ENCODE measurements around the gene PFKL. TPM values are rescaled to one million over a fixed set of nuclear protein-coding genes. Genes with fewer than 3 reads are reported as not detected.

Gene PFKL
- total and polyA plus RNA-seq, 4 donors = 48.0 to 115 (median 103) TPM

DNA sequence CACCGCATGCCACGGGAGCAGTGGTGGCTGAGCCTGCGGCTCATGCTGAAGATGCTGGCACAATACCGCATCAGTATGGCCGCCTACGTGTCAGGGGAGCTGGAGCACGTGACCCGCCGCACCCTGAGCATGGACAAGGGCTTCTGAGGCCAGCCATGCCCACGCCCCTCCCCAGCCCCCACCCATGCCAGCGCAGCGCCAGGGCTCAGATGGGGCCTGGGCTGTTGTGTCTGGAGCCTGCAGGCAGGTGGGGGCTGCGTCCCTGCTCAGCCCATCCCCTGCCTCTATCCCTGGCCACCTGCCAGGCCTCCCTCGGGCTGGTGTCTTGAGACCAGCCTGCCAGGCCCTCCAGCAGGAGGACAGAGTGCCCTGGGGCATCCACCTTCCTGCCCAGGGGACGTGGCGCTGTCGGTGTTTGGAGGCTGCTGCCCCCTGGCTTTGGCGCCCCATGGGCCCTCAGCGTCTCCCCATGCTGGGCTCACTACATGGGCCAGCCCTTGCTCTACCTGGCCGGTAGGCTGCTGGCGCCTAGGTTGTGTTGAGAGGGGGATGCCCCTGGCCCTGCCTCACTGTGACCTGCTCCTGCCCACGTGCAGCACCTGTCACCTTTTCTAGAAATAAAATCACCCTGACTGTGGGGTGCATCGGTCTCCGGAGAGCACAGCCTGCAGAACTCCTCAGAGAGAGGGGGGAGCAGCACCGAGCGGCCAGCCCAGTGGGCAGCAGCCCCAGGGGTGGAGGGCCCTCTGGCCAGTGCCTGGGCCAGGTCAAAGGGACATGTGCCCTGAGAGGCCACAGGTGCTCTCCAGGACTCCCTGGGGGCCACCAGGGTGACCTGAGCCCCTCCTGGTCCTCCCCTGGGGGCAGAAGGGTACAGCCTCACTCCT is 27.1 kb downstream of the PFKL start:
- Histone ChIP-seq H3K4me3 (ENCODE audit: low read length in 2 of 2) (no peak overlapping the region), H3K36me3 (ENCODE audit: control insufficient read depth in 1 of 2, insufficient read depth in 2 of 2, low read length in 1 of 2) (no peaks in the 10 kb centered on the region), H3K4me1 (ENCODE audit: control insufficient read depth in 1 of 2, insufficient read depth in 2 of 2, low read length in 2 of 2) (no peaks in the 10 kb centered on the region), H3K27ac (ENCODE audit: low read depth in 1 of 2, low read length in 2 of 2) (no peak overlapping the region), H3K9me3 (ENCODE audit: control insufficient read depth, low read length) (no peaks in the 10 kb centered on the region), H3K27me3 (ENCODE audit: control insufficient read depth in 1 of 2, insufficient read depth in 2 of 2, low read length in 1 of 2) (no peaks in the 10 kb centered on the region)
- DNase-seq = no peak
- 83 to 86% methylated on average over 25 to 26 of the region's 26 CpGs for WGBS, 2 donors
- no peak for ATAC-seq (ENCODE audit: low FRiP score)
- intact Hi-C loops (cut with DNase I) = no loop called here

DNA sequence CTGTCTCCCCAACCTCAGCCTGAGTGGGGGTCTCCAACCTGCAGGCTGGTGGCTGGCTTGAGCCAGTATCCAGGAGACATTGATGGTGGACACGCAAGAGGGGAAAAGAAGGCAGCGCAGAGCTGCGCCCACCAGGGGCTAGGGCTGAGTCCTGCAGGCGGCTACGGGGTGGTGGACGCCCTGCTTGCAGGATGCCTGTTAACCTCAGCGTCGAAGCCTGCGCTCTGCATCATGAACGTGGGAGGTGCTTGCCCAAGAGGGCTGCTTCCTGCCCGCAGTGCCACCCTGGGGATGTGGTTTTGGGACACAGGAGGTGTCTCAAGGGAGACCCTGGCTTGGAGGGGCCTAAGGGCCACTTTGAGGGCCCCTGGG is 27.7 kb downstream of the PFKL start:
- DNase-seq = no peak
- 88 to 90% methylated on average over 11 of the region's 11 CpGs for WGBS, 2 donors
- intact Hi-C loops (cut with DNase I) = no loop called here
- no peaks in the 10 kb centered on the region for H3K36me3 ChIP-seq (ENCODE audit: control insufficient read depth in 1 of 2, insufficient read depth in 2 of 2, low read length in 1 of 2)
- H3K4me1 ChIP-seq (ENCODE audit: control insufficient read depth in 1 of 2, insufficient read depth in 2 of 2, low read length in 2 of 2) = no peaks in the 10 kb centered on the region
- no peak overlapping the region for H3K27ac ChIP-seq (ENCODE audit: low read depth in 1 of 2, low read length in 2 of 2)
- no peak for ATAC-seq (ENCODE audit: low FRiP score)
- no peaks in the 10 kb centered on the region for H3K27me3 ChIP-seq (ENCODE audit: control insufficient read depth in 1 of 2, insufficient read depth in 2 of 2, low read length in 1 of 2)
- H3K4me3 ChIP-seq (ENCODE audit: low read length in 2 of 2) = no peak overlapping the region
- no peaks in the 10 kb centered on the region for H3K9me3 ChIP-seq (ENCODE audit: control insufficient read depth, low read length)

DNA sequence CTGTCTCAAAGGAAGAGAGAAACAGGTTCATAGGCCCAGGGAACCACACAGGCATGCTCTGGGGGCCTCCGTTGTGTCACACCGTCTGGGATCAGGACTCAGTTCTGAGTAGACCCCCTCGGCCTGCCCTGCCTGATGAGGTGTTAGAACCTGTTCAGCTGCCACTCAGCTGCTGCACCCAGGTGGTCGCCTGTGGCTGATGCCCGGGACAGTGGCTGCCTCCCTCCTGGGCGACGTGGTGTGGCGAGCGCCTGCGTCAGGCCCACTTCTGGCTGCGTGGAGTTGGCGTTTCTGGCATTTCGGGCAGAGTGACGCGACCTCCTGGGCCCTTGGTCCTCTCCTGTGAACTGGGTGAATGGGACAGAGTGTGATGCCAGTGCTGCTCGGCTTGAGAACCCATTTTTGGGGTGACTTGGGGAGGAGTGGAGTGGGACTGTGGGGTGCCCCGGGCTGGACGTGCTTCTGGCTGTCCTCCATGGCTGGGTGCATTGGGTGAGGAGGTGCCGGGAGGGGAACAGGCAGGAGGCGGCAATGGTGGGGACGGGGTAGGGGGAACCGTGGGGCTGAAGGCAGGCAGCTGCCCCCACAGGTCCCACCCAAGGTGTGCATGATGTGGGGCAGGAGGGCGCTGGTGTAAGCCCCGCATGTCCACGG is 28.5 kb downstream of the PFKL start:
- Histone ChIP-seq H3K36me3 (ENCODE audit: control insufficient read depth in 1 of 2, insufficient read depth in 2 of 2, low read length in 1 of 2) (no peaks in the 10 kb centered on the region), H3K27ac (ENCODE audit: low read depth in 1 of 2, low read length in 2 of 2) (no peak overlapping the region), H3K9me3 (ENCODE audit: control insufficient read depth, low read length) (no peaks in the 10 kb centered on the region), H3K27me3 (ENCODE audit: control insufficient read depth in 1 of 2, insufficient read depth in 2 of 2, low read length in 1 of 2) (no peaks in the 10 kb centered on the region), H3K4me1 (ENCODE audit: control insufficient read depth in 1 of 2, insufficient read depth in 2 of 2, low read length in 2 of 2) (no peaks in the 10 kb centered on the region), H3K4me3 (ENCODE audit: low read length in 2 of 2) (no peak overlapping the region)
- intact Hi-C loops (cut with DNase I) = no loop called here
- ATAC-seq (ENCODE audit: low FRiP score) (no peak), DNase-seq (no peak)
- 83 to 87% methylated on average over 25 of the region's 25 CpGs for WGBS, 2 donors

DNA sequence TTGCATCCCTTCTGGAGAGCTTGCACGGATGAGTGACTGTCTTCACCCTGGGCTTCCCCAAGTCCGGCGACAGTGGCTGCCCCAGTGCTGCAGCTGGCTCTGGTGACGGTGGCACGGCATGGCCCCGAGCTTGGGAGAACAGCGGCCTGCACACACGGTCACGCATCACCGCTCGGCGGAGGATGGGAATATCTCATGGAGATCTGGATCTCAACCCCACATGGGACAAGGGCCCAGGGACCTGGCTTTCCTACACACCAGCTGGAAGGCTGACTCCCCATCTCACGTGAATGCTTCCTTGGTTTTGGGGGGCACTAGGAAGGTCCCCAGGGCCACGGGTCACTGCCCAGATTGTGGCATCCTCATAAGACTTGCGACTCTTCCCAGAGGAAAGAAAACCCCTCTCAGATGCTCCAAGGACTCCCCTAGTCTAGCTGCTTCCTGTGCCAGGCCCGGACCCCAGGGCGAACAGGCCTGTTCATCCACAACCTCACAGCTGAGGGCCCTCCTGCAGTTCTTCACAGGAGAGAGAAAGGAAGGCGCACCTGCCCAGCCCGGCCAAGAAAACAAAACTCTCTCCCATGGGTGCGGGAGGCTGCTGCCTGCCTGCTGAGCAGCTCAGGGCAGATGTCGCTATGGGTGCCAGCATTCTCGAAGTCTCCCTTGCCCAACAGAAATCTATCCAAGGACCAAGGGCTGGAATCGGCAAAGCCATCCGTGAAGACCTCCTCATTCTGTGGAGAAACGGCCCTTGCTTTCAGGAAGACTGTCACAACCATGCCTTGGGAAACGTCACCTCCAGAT is 29.4 kb downstream of the PFKL start:
- H3K4me1 ChIP-seq (ENCODE audit: control insufficient read depth in 1 of 2, insufficient read depth in 2 of 2, low read length in 2 of 2) = no peaks in the 10 kb centered on the region
- intact Hi-C loops (cut with DNase I) = no loop called here
- no peaks in the 10 kb centered on the region for H3K27me3 ChIP-seq (ENCODE audit: control insufficient read depth in 1 of 2, insufficient read depth in 2 of 2, low read length in 1 of 2)
- WGBS, 2 donors = 78 to 79% methylated on average over 26 of the region's 26 CpGs
- no peak overlapping the region for H3K4me3 ChIP-seq (ENCODE audit: low read length in 2 of 2)
- DNase-seq (no peak), ATAC-seq (ENCODE audit: low FRiP score) (no peak)
- H3K9me3 ChIP-seq (ENCODE audit: control insufficient read depth, low read length) = no peaks in the 10 kb centered on the region
- no peaks in the 10 kb centered on the region for H3K36me3 ChIP-seq (ENCODE audit: control insufficient read depth in 1 of 2, insufficient read depth in 2 of 2, low read length in 1 of 2)
- H3K27ac ChIP-seq (ENCODE audit: low read depth in 1 of 2, low read length in 2 of 2) = no peak overlapping the region

DNA sequence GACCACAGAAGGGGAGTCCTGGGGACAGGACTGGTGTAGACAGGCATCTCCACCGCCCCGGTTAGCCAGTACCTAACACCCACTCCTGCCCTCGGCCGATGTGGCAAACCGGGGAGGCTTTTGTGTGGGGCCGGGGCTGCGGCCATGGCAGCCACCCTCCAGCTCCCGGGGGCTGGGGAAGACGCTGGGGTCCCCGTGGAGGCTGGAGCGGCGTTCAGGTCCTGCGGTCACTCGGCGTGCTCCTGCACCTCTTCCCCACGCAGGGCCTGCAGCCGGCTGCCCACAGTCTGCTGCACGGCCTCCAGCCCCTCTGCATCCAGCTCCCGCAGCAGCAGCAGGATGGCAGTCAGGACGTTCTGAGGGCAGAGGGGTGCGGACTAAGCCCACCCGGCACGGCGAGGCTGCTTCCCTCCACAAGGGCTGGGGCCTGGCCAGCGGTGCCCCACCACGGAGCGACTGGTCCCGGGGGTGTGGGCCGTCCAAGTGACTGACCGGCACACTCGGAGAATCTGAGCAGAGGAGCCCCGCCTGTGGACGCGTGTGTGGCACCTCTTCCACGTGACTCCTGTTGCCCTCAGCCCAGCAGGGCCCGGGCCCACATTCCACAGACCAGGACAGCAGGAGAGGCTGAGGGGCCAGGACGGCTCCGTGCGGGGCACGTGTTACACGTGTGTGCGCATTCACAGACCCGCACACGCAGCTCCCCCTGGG is 30.3 kb downstream of the PFKL start:
- Histone ChIP-seq H3K36me3 (ENCODE audit: control insufficient read depth in 1 of 2, insufficient read depth in 2 of 2, low read length in 1 of 2) (no peaks in the 10 kb centered on the region), H3K27me3 (ENCODE audit: control insufficient read depth in 1 of 2, insufficient read depth in 2 of 2, low read length in 1 of 2) (no peaks in the 10 kb centered on the region), H3K4me1 (ENCODE audit: control insufficient read depth in 1 of 2, insufficient read depth in 2 of 2, low read length in 2 of 2) (no peaks in the 10 kb centered on the region), H3K9me3 (ENCODE audit: control insufficient read depth, low read length) (no peaks in the 10 kb centered on the region), H3K27ac (ENCODE audit: low read depth in 1 of 2, low read length in 2 of 2) (no peak overlapping the region), H3K4me3 (ENCODE audit: low read length in 2 of 2) (no peak overlapping the region)
- ATAC-seq (ENCODE audit: low FRiP score) = no peak
- 88 to 89% methylated on average over 34 to 44 of the region's 44 CpGs for WGBS, 2 donors
- DNase-seq = no peak
- intact Hi-C loops (cut with DNase I) = loop anchor here in 1 of 2 donors (10.0 kb wide), 1 partner anchor 485 kb away; the partner anchor contains the start of gene SUMO3

DNA sequence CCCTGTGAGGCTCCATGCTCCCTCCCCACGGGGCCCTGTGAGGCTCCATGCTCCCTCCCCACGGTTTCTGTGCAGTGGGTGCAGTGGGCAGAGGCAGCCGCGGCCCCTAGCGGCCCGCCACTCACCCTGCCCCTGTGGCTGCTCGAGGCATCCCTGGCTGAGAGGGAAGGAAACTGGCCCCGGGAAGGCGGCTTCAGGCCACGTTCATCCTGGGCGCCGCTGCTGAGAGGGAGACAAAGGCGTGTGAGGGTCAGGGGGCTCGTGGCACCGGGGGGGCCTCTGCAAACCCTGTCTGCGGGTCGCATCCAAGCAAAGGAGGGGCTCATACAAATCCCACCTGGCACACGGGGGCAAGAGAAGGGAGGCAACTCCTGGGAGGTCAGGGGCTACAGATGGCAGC is 30.8 kb downstream of the PFKL start:
- DNase-seq = no peak
- Histone ChIP-seq H3K36me3 (ENCODE audit: control insufficient read depth in 1 of 2, insufficient read depth in 2 of 2, low read length in 1 of 2) (no peaks in the 10 kb centered on the region), H3K4me3 (ENCODE audit: low read length in 2 of 2) (no peak overlapping the region), H3K27me3 (ENCODE audit: control insufficient read depth in 1 of 2, insufficient read depth in 2 of 2, low read length in 1 of 2) (no peaks in the 10 kb centered on the region), H3K27ac (ENCODE audit: low read depth in 1 of 2, low read length in 2 of 2) (no peak overlapping the region), H3K4me1 (ENCODE audit: control insufficient read depth in 1 of 2, insufficient read depth in 2 of 2, low read length in 2 of 2) (no peaks in the 10 kb centered on the region), H3K9me3 (ENCODE audit: control insufficient read depth, low read length) (no peaks in the 10 kb centered on the region)
- ATAC-seq (ENCODE audit: low FRiP score) = no peak
- WGBS, 2 donors = 86 to 89% methylated on average over 17 to 18 of the region's 18 CpGs
- intact Hi-C loops (cut with DNase I) = loop anchor here in 1 of 2 donors (10.0 kb wide), 1 partner anchor 484 kb away; the partner anchor contains the start of gene SUMO3

DNA sequence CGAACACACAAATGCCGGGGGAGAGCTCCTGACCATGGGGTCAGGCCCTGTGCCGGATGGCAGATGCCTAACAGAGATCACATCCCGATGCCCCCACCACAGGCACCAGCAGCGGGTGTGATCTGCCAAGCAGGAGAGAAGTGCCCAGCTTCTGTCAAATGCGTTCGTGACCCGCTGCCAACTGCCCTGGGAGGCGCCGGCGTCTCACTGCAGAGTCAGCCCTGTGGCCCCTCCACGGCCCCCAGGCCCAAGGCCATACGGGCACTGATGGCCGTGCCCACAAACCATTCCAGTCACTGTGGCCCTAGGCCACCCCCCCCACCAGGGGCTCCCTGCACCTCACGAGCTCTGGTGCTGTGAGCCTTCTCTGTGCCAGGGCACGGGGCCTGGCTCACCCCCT is 31.4 kb downstream of the PFKL start:
- Histone ChIP-seq H3K9me3 (ENCODE audit: control insufficient read depth, low read length) (no peaks in the 10 kb centered on the region), H3K4me1 (ENCODE audit: control insufficient read depth in 1 of 2, insufficient read depth in 2 of 2, low read length in 2 of 2) (no peaks in the 10 kb centered on the region), H3K27ac (ENCODE audit: low read depth in 1 of 2, low read length in 2 of 2) (no peak overlapping the region), H3K4me3 (ENCODE audit: low read length in 2 of 2) (no peak overlapping the region), H3K27me3 (ENCODE audit: control insufficient read depth in 1 of 2, insufficient read depth in 2 of 2, low read length in 1 of 2) (no peaks in the 10 kb centered on the region), H3K36me3 (ENCODE audit: control insufficient read depth in 1 of 2, insufficient read depth in 2 of 2, low read length in 1 of 2) (no peaks in the 10 kb centered on the region)
- ATAC-seq (ENCODE audit: low FRiP score) (no peak), DNase-seq (no peak)
- 56 to 71% methylated on average over 16 of the region's 16 CpGs for WGBS, 2 donors
- intact Hi-C loops (cut with DNase I) = loop anchor here in 1 of 2 donors (10.0 kb wide), 1 partner anchor 484 kb away; the partner anchor contains the start of gene SUMO3

DNA sequence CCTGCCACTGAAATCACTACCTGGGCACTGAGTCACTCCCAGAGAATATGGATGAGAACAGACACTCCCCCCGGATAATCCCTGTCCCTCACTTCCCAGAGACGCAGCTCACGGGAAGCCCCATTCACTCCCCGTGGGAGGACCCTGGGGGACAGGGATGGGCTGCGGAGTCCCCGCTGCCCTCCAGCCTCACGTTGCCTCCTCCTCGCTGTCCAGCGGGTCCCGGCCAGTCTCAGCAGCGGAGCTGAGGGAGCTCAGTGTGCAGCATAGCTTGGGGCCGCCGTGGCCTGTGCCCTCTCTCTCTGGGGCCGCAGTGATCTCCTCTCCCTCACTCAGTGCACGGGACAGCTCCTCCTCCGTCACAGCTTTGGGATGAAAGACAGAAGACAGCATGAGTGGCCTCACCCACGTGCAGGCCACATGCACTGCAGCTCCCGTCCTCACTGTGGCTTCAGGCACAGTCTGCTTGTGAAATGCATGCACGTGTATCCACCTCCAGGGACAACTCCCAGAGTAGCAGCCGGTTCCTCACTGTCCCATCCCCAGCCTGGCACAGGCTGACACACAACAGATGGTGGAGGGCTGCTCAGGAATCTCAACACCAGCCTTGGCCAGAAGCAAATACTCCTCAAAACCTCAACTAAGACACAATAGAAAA is 31.9 kb downstream of the PFKL start:
- 77 to 78% methylated on average over 19 to 20 of the region's 20 CpGs for WGBS, 2 donors
- DNase-seq (no peak), ATAC-seq (ENCODE audit: low FRiP score) (no peak)
- Histone ChIP-seq H3K4me1 (ENCODE audit: control insufficient read depth in 1 of 2, insufficient read depth in 2 of 2, low read length in 2 of 2) (no peaks in the 10 kb centered on the region), H3K27ac (ENCODE audit: low read depth in 1 of 2, low read length in 2 of 2) (no peak overlapping the region), H3K9me3 (ENCODE audit: control insufficient read depth, low read length) (no peaks in the 10 kb centered on the region), H3K36me3 (ENCODE audit: control insufficient read depth in 1 of 2, insufficient read depth in 2 of 2, low read length in 1 of 2) (no peaks in the 10 kb centered on the region), H3K27me3 (ENCODE audit: control insufficient read depth in 1 of 2, insufficient read depth in 2 of 2, low read length in 1 of 2) (no peaks in the 10 kb centered on the region), H3K4me3 (ENCODE audit: low read length in 2 of 2) (no peak overlapping the region)
- intact Hi-C loops (cut with DNase I) = loop anchor here in 1 of 2 donors (10.0 kb wide), 1 partner anchor 483 kb away; the partner anchor contains the start of gene SUMO3

Measured in aorta (tissue), 5 donors.